ENCODE results near the gene OR8G5.

GRCh38 chr11:124313131-124313530 is 57.0 kb downstream of the OR8G5 start:
- no peak for TF ChIP-seq CTCF (IDR thresholded peaks at IDR 0.05)
- no peak for TF ChIP-seq POLR2A (IDR thresholded peaks at IDR 0.05)
